ENCODE data around the gene LNX1.
A peak's percentile ranks its signal among the peaks of the same experiment; 100 is the strongest.

The LNX1 gene

GRCh38 chr4:53514509-53514908, 76.8 kb downstream of the LNX1 start:
- no peak for DNase-seq (ENCODE audit: extremely low read depth, low read depth)
- no peak for TF ChIP-seq CTCF (IDR thresholded peaks at IDR 0.05; ENCODE audit: low read depth, low read length)

- TF ChIP-seq CTCF (IDR thresholded peaks at IDR 0.05; ENCODE audit: low read depth, low read length), result no peak
- DNase-seq (ENCODE audit: extremely low read depth, low read depth), result no peak
These were observed 78.7 kb downstream of the LNX1 start for GRCh38 chr4:53512608-53513007.

- TF ChIP-seq CTCF (IDR thresholded peaks at IDR 0.05; ENCODE audit: low read depth, low read length), result no peak
- no peak for DNase-seq (ENCODE audit: extremely low read depth, low read depth)
These were observed 80.3 kb downstream of the LNX1 start for GRCh38 chr4:53511014-53511413.

- no peak for TF ChIP-seq CTCF (IDR thresholded peaks at IDR 0.05; ENCODE audit: low read depth, low read length)
- DNase-seq (ENCODE audit: extremely low read depth, low read depth), result no peak
These were observed 81.0 kb downstream of the LNX1 start for GRCh38 chr4:53510321-53510720.

GRCh38 chr4:53508446-53508845, 82.8 kb downstream of the LNX1 start:
- no peak for DNase-seq (ENCODE audit: extremely low read depth, low read depth)
- TF ChIP-seq CTCF (IDR thresholded peaks at IDR 0.05; ENCODE audit: low read depth, low read length), result no peak

- no peak for TF ChIP-seq CTCF (IDR thresholded peaks at IDR 0.05; ENCODE audit: low read depth, low read length)
- DNase-seq (ENCODE audit: extremely low read depth, low read depth), result peak; percentile 68
These were observed 83.5 kb downstream of the LNX1 start for GRCh38 chr4:53507671-53508286.

GRCh38 chr4:53507058-53507457, 84.2 kb downstream of the LNX1 start:
- no peak for TF ChIP-seq CTCF (IDR thresholded peaks at IDR 0.05; ENCODE audit: low read depth, low read length)
- DNase-seq (ENCODE audit: extremely low read depth, low read depth), result no peak

All from AG09319 (cell line).